GM12875 (cell line): ENCODE results near the gene SUCNR1.
"Not testable (repeated sequence)": the region's sequence is repeated elsewhere in the genome, so short reads cannot be mapped to it uniquely, and the experiment has no call there.

Source experiments
- H3K4me3 ChIP-seq: one replicate; pipeline ENCODE4 v1.5.1; 2011; ENCODE audit warnings: low read depth, low read length, control low read depth
- TF ChIP-seq, protein P1 (sequence below): IDR thresholded peaks from 2 replicates; pipeline ENCODE4 v1.5.1; 2011; ENCODE audit warnings: low read depth, mild to moderate bottlenecking, control low read depth, inconsistent platforms, low read length, moderate library complexity, borderline replicate concordance; ENCODE audit not compliant: insufficient read depth

Gene SUCNR1

DNA sequence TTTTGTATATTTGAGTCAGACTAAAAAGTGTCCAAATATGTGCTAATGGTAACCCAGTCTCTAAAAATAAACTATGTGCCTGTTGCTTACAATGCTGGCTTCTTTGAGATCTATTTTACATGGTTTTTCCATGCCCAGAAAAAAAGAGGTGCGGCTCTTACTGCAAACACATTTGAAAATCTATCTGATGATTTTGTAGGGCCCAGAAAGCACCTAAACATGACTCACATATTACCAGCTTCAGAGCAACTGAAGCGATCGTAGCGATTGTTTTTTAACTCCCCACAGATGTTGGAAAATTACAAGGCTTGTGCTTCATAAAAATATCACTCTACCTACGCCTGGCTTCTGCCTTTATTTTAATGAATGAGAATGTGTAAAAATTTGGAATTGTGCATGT, 53.5 kb downstream of the SUCNR1 start:
- no peak overlapping the region for H3K4me3 ChIP-seq
- TF ChIP-seq, protein P1, sequence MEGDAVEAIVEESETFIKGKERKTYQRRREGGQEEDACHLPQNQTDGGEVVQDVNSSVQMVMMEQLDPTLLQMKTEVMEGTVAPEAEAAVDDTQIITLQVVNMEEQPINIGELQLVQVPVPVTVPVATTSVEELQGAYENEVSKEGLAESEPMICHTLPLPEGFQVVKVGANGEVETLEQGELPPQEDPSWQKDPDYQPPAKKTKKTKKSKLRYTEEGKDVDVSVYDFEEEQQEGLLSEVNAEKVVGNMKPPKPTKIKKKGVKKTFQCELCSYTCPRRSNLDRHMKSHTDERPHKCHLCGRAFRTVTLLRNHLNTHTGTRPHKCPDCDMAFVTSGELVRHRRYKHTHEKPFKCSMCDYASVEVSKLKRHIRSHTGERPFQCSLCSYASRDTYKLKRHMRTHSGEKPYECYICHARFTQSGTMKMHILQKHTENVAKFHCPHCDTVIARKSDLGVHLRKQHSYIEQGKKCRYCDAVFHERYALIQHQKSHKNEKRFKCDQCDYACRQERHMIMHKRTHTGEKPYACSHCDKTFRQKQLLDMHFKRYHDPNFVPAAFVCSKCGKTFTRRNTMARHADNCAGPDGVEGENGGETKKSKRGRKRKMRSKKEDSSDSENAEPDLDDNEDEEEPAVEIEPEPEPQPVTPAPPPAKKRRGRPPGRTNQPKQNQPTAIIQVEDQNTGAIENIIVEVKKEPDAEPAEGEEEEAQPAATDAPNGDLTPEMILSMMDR = no peak

DNA sequence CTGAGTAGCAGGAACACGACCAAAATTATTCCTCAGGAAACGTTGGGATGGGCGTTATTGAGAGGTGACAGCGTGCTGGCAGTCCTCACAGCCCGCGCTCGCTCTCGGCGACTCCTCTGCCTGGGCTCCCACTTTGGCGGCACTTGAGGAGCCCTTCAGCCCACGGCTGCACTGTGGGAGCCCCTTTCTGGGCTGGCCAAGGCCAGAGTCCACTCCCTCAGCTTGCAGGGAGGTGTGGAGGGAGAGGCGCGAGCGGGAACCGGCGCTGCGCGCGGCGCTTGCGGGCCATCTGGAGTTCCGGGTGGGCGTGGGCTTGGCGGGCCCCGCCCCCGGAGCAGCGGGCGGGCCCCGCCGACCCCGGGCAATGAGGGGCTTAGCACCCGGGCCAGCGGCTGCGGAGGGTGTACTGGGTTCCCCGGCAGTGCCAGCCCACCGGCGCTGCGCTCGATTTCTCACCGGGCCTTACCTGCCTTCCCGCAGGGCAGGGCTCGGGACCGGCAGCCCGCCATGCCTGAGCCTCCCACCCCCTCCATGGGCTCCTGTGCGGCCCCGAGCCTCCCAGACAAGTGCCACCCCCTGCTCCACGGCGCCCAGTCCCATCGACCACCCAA, 54.6 kb downstream of the SUCNR1 start:
- not testable (repeated sequence) for H3K4me3 ChIP-seq

DNA sequence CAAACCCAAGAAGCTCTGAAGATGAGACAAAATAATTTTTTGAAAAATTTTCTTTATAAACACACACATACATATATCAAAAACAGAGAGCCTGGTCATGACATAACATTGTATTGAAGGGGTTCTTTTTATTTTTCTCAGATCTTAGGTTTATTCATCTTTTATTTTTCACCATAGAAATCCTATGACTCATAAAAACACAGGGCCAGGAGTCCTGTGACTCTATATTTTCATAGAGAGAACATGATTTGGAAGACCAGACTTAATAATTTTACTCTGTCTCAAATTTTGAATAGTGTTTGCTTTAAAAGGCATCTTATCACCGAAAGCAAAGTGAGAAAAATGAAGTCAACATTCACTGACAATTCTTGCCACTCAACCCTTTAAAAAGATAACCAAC, 57.7 kb downstream of the SUCNR1 start:
- H3K4me3 ChIP-seq = no peak overlapping the region
- TF ChIP-seq, protein P1 = no peak

DNA sequence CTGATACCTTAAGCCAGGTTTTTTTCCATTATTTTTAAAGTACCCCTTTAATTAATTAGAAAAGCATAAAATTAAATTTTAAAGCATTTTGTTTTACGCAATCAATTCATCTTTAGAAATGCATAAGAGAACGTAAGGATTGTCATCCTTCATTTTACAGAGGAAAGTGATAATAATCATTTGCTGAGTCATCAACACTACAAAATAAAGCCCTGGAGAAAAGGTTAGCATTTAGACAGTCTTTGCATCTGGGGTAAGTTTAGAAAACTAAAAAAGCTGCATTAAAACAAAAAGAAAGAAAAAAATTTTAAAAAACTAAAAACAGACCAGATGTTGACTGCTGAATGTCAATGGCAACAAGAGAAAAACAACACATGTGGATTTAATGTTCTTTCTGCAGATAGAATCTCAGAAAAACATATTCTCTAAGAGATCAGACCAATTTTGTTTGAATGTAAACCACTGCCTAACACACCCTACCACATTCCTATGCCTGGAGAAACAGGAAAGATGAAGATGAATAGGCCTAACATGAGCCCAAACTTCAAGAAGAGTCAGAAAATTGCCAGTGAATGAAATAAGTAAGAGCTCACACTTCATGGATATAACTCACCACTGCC, 59.9 kb downstream of the SUCNR1 start:
- TF ChIP-seq, protein P1 = no peak
- no peak overlapping the region for H3K4me3 ChIP-seq
